Measurements from ENCODE around the gene MAP3K21. TPM values are rescaled to one million over a fixed set of nuclear protein-coding genes. Genes with fewer than 3 reads are reported as not detected.
A peak's percentile ranks its signal among the peaks of the same experiment; 100 is the strongest.

The MAP3K21 gene
- polyA plus RNA-seq, 1 of the 3 experiments (the other 2 are of a cell fraction): 0.33 TPM

- Histone ChIP-seq H3K4me3 (ENCODE audit: low read depth in 2 of 2, low read length in 1 of 2) (peak overlapping the region; percentile 87 to 97), H3F3A (replicated peaks; ENCODE audit: insufficient read depth) (peaks cover 8% of the 10 kb centered on the region), H4K20me1 (ENCODE audit: insufficient read depth) (no peaks in the 10 kb centered on the region), H3K9me2 (no peaks in the 10 kb centered on the region), H3K27ac (ENCODE audit: low read depth in 2 of 2, low read length in 1 of 2) (no peak overlapping the region), H3K4me2 (peak overlapping the region; percentile 97), H3K27me3 (ENCODE audit: insufficient read depth) (no peaks in the 10 kb centered on the region), H3K79me2 (ENCODE audit: insufficient read depth) (peaks cover 15% of the 10 kb centered on the region), H3K4me1 (ENCODE audit: control insufficient read depth in 1 of 2, insufficient read depth in 2 of 2, low read depth in 1 of 2, low read length in 1 of 2) (peaks cover 0 to 6% of the 10 kb centered on the region in 2 experiments; a peak in 2 of 4 replicates), H3K9ac (peak overlapping the region; percentile 70; the same call in 1 of the 2 replicates), H3K9me3 (no peaks in the 10 kb centered on the region), H3K36me3 (replicated peaks in 1 of 2; ENCODE audit: control insufficient read depth in 1 of 2, insufficient read depth in 2 of 2, low read length in 1 of 2) (no peaks in the 10 kb centered on the region), H2AFZ (ENCODE audit: low read depth) (peak overlapping the region; percentile 99)
- POLR2A ChIA-PET: no interaction called here
- TF ChIP-seq RCOR1 (IDR thresholded peaks at IDR 0.05; ENCODE audit: low read length) (no peak), USF1 (IDR thresholded peaks at IDR 0.05; ENCODE audit: borderline replicate concordance, low read depth) (no peak), POLR2AphosphoS5 (IDR thresholded peaks at IDR 0.05; ENCODE audit: low read depth, low read length) (no peak), EP300 (IDR thresholded peaks at IDR 0.05; ENCODE audit: borderline replicate concordance in 1 of 2, low read depth in 1 of 2, low read length in 1 of 2) (no peak), RAD21 (IDR thresholded peaks at IDR 0.05; ENCODE audit: low read length) (no peak), GATA2 (CRISPR knock-in tag; IDR thresholded peaks at IDR 0.05) (no peak), SIN3A (IDR thresholded peaks at IDR 0.05; ENCODE audit: borderline replicate concordance, low read depth, low read length) (no peak)
- TF ChIP-seq, protein P1, sequence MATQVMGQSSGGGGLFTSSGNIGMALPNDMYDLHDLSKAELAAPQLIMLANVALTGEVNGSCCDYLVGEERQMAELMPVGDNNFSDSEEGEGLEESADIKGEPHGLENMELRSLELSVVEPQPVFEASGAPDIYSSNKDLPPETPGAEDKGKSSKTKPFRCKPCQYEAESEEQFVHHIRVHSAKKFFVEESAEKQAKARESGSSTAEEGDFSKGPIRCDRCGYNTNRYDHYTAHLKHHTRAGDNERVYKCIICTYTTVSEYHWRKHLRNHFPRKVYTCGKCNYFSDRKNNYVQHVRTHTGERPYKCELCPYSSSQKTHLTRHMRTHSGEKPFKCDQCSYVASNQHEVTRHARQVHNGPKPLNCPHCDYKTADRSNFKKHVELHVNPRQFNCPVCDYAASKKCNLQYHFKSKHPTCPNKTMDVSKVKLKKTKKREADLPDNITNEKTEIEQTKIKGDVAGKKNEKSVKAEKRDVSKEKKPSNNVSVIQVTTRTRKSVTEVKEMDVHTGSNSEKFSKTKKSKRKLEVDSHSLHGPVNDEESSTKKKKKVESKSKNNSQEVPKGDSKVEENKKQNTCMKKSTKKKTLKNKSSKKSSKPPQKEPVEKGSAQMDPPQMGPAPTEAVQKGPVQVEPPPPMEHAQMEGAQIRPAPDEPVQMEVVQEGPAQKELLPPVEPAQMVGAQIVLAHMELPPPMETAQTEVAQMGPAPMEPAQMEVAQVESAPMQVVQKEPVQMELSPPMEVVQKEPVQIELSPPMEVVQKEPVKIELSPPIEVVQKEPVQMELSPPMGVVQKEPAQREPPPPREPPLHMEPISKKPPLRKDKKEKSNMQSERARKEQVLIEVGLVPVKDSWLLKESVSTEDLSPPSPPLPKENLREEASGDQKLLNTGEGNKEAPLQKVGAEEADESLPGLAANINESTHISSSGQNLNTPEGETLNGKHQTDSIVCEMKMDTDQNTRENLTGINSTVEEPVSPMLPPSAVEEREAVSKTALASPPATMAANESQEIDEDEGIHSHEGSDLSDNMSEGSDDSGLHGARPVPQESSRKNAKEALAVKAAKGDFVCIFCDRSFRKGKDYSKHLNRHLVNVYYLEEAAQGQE (IDR thresholded peaks at IDR 0.05; ENCODE audit: low read depth, low read length): no peak
- TF ChIP-seq, protein P2, sequence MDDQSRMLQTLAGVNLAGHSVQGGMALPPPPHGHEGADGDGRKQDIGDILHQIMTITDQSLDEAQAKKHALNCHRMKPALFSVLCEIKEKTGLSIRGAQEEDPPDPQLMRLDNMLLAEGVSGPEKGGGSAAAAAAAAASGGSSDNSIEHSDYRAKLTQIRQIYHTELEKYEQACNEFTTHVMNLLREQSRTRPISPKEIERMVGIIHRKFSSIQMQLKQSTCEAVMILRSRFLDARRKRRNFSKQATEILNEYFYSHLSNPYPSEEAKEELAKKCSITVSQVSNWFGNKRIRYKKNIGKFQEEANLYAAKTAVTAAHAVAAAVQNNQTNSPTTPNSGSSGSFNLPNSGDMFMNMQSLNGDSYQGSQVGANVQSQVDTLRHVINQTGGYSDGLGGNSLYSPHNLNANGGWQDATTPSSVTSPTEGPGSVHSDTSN (IDR thresholded peaks at IDR 0.05): no peak
- no peak for DNase-seq
- CTCF ChIA-PET: interaction anchor here (1.2 to 1.5 kb wide), 2 partner anchors 9 to 12 kb away, joined by 5 to 7 read pairs; no protein-coding TSS in a partner anchor
- WGBS (ENCODE audit: low lambda C conversion rate): 2% methylated on average over 5 of the region's 5 CpGs
Observed at GRCh38 chr1:233295975-233296322, 31.6 kb upstream of the MAP3K21 start.

DNA sequence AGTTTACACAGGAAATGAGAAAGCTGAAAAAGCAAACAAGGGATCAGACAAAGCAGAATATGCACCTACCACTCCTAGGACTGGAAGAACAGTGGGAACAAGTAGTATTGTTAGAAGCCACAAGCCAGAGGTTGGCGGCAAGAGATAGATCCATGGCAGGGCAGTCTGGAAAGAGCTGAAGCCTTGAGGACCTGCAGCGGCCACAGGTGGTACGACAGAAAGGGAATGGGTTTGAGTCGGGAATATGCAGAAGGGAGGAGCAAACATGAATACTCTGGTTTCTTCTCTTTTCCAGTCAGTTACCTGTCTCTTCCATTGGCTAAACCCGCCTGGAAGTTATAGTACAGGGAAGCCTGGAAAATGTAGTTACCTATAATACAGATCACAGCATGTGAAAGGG lies 28.1 kb upstream of the MAP3K21 start:
- H3K4me1 ChIP-seq (ENCODE audit: control insufficient read depth in 1 of 2, insufficient read depth in 2 of 2, low read depth in 1 of 2, low read length in 1 of 2): peaks cover 0 to 6% of the 10 kb centered on the region in 2 experiments; a peak in 1 of 4 replicates
- no peaks in the 10 kb centered on the region for H4K20me1 ChIP-seq (ENCODE audit: insufficient read depth)
- peaks cover 3% of the 10 kb centered on the region; the same call in 1 of the 2 replicates for H3K79me2 ChIP-seq (ENCODE audit: insufficient read depth)
- H3K9me3 ChIP-seq: 0 out of 2 replicates have a peak, but pooled peaks cover 5% of the 10 kb centered on the region
- no peaks in the 10 kb centered on the region for H3K9me2 ChIP-seq
- no peak overlapping the region for H2AFZ ChIP-seq (ENCODE audit: low read depth)
- H3K9ac ChIP-seq: no peak overlapping the region
- CTCF ChIA-PET: interaction anchor here (1.4 kb wide), 1 partner anchor 65 kb away, joined by 4 read pairs; no protein-coding TSS in a partner anchor
- no peak overlapping the region for H3K27ac ChIP-seq (ENCODE audit: low read depth in 2 of 2, low read length in 1 of 2)
- POLR2A ChIA-PET: no interaction called here
- H3K4me2 ChIP-seq: no peak overlapping the region
- H3F3A ChIP-seq (replicated peaks; ENCODE audit: insufficient read depth): peaks cover 6% of the 10 kb centered on the region
- H3K4me3 ChIP-seq (ENCODE audit: low read depth in 2 of 2, low read length in 1 of 2): no peak overlapping the region
- no peaks in the 10 kb centered on the region for H3K27me3 ChIP-seq (ENCODE audit: insufficient read depth)
- 68% methylated on average over 5 of the region's 5 CpGs for WGBS (ENCODE audit: low lambda C conversion rate)
- no peaks in the 10 kb centered on the region for H3K36me3 ChIP-seq (replicated peaks in 1 of 2; ENCODE audit: control insufficient read depth in 1 of 2, insufficient read depth in 2 of 2, low read length in 1 of 2)
- DNase-seq: no peak
- TF ChIP-seq, protein P3, sequence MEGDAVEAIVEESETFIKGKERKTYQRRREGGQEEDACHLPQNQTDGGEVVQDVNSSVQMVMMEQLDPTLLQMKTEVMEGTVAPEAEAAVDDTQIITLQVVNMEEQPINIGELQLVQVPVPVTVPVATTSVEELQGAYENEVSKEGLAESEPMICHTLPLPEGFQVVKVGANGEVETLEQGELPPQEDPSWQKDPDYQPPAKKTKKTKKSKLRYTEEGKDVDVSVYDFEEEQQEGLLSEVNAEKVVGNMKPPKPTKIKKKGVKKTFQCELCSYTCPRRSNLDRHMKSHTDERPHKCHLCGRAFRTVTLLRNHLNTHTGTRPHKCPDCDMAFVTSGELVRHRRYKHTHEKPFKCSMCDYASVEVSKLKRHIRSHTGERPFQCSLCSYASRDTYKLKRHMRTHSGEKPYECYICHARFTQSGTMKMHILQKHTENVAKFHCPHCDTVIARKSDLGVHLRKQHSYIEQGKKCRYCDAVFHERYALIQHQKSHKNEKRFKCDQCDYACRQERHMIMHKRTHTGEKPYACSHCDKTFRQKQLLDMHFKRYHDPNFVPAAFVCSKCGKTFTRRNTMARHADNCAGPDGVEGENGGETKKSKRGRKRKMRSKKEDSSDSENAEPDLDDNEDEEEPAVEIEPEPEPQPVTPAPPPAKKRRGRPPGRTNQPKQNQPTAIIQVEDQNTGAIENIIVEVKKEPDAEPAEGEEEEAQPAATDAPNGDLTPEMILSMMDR (IDR thresholded peaks at IDR 0.05): no peak
- no peak for TF ChIP-seq RXRA (IDR thresholded peaks at IDR 0.05; ENCODE audit: borderline replicate concordance, low read depth)
- no peak for TF ChIP-seq GATA2 (CRISPR knock-in tag; IDR thresholded peaks at IDR 0.05)
- no peak for TF ChIP-seq RFX5 (IDR thresholded peaks at IDR 0.05; ENCODE audit: low read length)
- TF ChIP-seq CHD2 (IDR thresholded peaks at IDR 0.05; ENCODE audit: low read length, partially characterized antibody): no peak
- TF ChIP-seq POLR2AphosphoS5 (IDR thresholded peaks at IDR 0.05; ENCODE audit: low read depth, low read length): no peak
- no peak for TF ChIP-seq TAF1 (IDR thresholded peaks at IDR 0.05; ENCODE audit: borderline replicate concordance, low read depth, low read length)
- no peak for TF ChIP-seq FOXM1 (IDR thresholded peaks at IDR 0.05; ENCODE audit: low read depth)
- TF ChIP-seq RCOR1 (IDR thresholded peaks at IDR 0.05; ENCODE audit: low read length): no peak
- no peak for TF ChIP-seq MXI1 (IDR thresholded peaks at IDR 0.05; ENCODE audit: low read depth, low read length)
- TF ChIP-seq FOXJ3 (CRISPR knock-in tag; IDR thresholded peaks at IDR 0.05): no peak
- TF ChIP-seq ZBTB33 (IDR thresholded peaks at IDR 0.05; ENCODE audit: borderline replicate concordance, low read depth): no peak

All from SK-N-SH (cell line).